BLaER1 (cell line): ENCODE measurements around the gene RAB5A.
"Not testable (repeated sequence)": the region's sequence is repeated elsewhere in the genome, so short reads cannot be mapped to it uniquely, and the experiment has no call there.

ENCODE experiments used
- H3K27ac ChIP-seq: shearing (Covaris generic); formaldehyde crosslinking; 2 replicates; pipeline ENCODE4 v1.8.1; 2022
- H3K27me3 ChIP-seq: shearing (Covaris generic); formaldehyde crosslinking; 2 replicates; pipeline ENCODE4 v1.8.1; 2022
- H3K36me3 ChIP-seq: shearing (Covaris generic); formaldehyde crosslinking; 2 replicates; pipeline ENCODE4 v1.8.1; 2022
- H3K4me1 ChIP-seq: shearing (Covaris generic); formaldehyde crosslinking; 2 replicates; pipeline ENCODE4 v1.8.1; 2022
- H3K4me2 ChIP-seq: shearing (Covaris generic); formaldehyde crosslinking; 2 replicates; pipeline ENCODE4 v1.8.1; 2022
- H3K4me3 ChIP-seq: shearing (Covaris generic); formaldehyde crosslinking; 2 replicates; pipeline ENCODE4 v1.8.1; 2022
- H3K9ac ChIP-seq: shearing (Covaris generic); formaldehyde crosslinking; 2 replicates; pipeline ENCODE4 v1.8.1; 2022
- H3K9me3 ChIP-seq: shearing (Covaris generic); formaldehyde crosslinking; 2 replicates; pipeline ENCODE4 v1.8.1; 2022
- H4K20me1 ChIP-seq: shearing (Covaris generic); formaldehyde crosslinking; 2 replicates; pipeline ENCODE4 v1.8.1; 2022
- Cebpa-rat ChIP-seq: shearing (Covaris generic); IDR thresholded peaks from 2 replicates; pipeline ENCODE4 v1.8.1; 2022

Gene RAB5A

GRCh38 chr3:20015525-20015924 lies 68.6 kb downstream of the RAB5A start:
- no peak overlapping the region for H3K4me2 ChIP-seq
- H3K4me1 ChIP-seq = no peaks in the 10 kb centered on the region
- H3K27ac ChIP-seq = no peak overlapping the region
- no peaks in the 10 kb centered on the region for H3K27me3 ChIP-seq
- H3K36me3 ChIP-seq = no peaks in the 10 kb centered on the region
- no peak for TF ChIP-seq Cebpa-rat
- no peak overlapping the region for H3K4me3 ChIP-seq
- H3K9me3 ChIP-seq = no peaks in the 10 kb centered on the region
- no peak overlapping the region for H3K9ac ChIP-seq
- H4K20me1 ChIP-seq = no peaks in the 10 kb centered on the region

GRCh38 chr3:20016076-20016475 lies 69.2 kb downstream of the RAB5A start:
- H3K4me1 ChIP-seq, H3K27me3 ChIP-seq, H3K4me3 ChIP-seq: not testable (repeated sequence)

GRCh38 chr3:20022954-20023622 lies 76.2 kb downstream of the RAB5A start:
- Histone ChIP-seq H3K9ac (no peak overlapping the region), H3K27ac (no peak overlapping the region)

More at GRCh38 chr3:20016076-20016475, 69.2 kb downstream of the RAB5A start:
- H3K9ac ChIP-seq, H3K36me3 ChIP-seq, H3K27ac ChIP-seq, H4K20me1 ChIP-seq, H3K4me2 ChIP-seq, H3K9me3 ChIP-seq: not testable (repeated sequence)

GRCh38 chr3:20023623-20024405 lies 76.9 kb downstream of the RAB5A start:
- no peak for TF ChIP-seq Cebpa-rat
- H3K4me2 ChIP-seq = peak overlapping the region; percentile 11

More at GRCh38 chr3:20022954-20023622, 76.2 kb downstream of the RAB5A start:
- Histone ChIP-seq H3K4me1 (peaks cover 7% of the 10 kb centered on the region; the same call in 1 of the 2 replicates), H3K9me3 (no peaks in the 10 kb centered on the region), H3K4me2 (no peak overlapping the region), H3K4me3 (no peak overlapping the region), H3K27me3 (no peaks in the 10 kb centered on the region), H4K20me1 (no peaks in the 10 kb centered on the region), H3K36me3 (no peaks in the 10 kb centered on the region)
- no peak for TF ChIP-seq Cebpa-rat

GRCh38 chr3:20027136-20027535 lies 80.2 kb downstream of the RAB5A start:
- H4K20me1 ChIP-seq = no peaks in the 10 kb centered on the region
- TF ChIP-seq Cebpa-rat = no peak
- no peaks in the 10 kb centered on the region for H3K9me3 ChIP-seq
- H3K27ac ChIP-seq = no peak overlapping the region
- no peaks in the 10 kb centered on the region for H3K36me3 ChIP-seq
- H3K9ac ChIP-seq = no peak overlapping the region
- peaks cover 7% of the 10 kb centered on the region; the same call in 1 of the 2 replicates for H3K4me1 ChIP-seq
- no peaks in the 10 kb centered on the region for H3K27me3 ChIP-seq
- H3K4me3 ChIP-seq = no peak overlapping the region
- H3K4me2 ChIP-seq = no peak overlapping the region

More at GRCh38 chr3:20023623-20024405, 76.9 kb downstream of the RAB5A start:
- Histone ChIP-seq H3K4me1 (peaks cover 7% of the 10 kb centered on the region; the same call in 1 of the 2 replicates), H3K27ac (no peak overlapping the region), H3K36me3 (no peaks in the 10 kb centered on the region), H3K4me3 (no peak overlapping the region), H4K20me1 (no peaks in the 10 kb centered on the region), H3K27me3 (no peaks in the 10 kb centered on the region), H3K9ac (no peak overlapping the region), H3K9me3 (no peaks in the 10 kb centered on the region)

GRCh38 chr3:20028905-20029331 lies 82.0 kb downstream of the RAB5A start:
- H3K4me1 ChIP-seq = peaks cover 2% of the 10 kb centered on the region; the same call in 1 of the 2 replicates
- H3K9me3 ChIP-seq = no peaks in the 10 kb centered on the region
- H3K27me3 ChIP-seq = no peaks in the 10 kb centered on the region
- H3K9ac ChIP-seq = no peak overlapping the region
- no peaks in the 10 kb centered on the region for H3K36me3 ChIP-seq
- no peak overlapping the region for H3K4me3 ChIP-seq
- H4K20me1 ChIP-seq = no peaks in the 10 kb centered on the region
- TF ChIP-seq Cebpa-rat = no peak
- no peak overlapping the region for H3K27ac ChIP-seq
- no peak overlapping the region for H3K4me2 ChIP-seq

- not testable (repeated sequence) for H3K4me1 ChIP-seq, H3K36me3 ChIP-seq, H3K9ac ChIP-seq, H3K4me3 ChIP-seq, H3K27me3 ChIP-seq, H3K27ac ChIP-seq, H3K9me3 ChIP-seq, H3K4me2 ChIP-seq, H4K20me1 ChIP-seq
Observed at GRCh38 chr3:20031939-20032338, 85.0 kb downstream of the RAB5A start.
